HEK293T (cell line): ENCODE results near the gene USP37.

Experiments used
- CTCF ChIA-PET: fragments of 350-600 bp; formaldehyde crosslinking; extraction: SDS; loops from one replicate; lab custom pipeline; 2021; ENCODE audit warnings: antibody characterized with exemption, inconsistent platforms; lab: Yijun Ruan, JAX
- POLR2A ChIA-PET: fragments of 350-600 bp; formaldehyde crosslinking; extraction: SDS; loops from one replicate; lab custom pipeline; 2020; ENCODE audit warnings: antibody characterized with exemption, inconsistent platforms; lab: Yijun Ruan, JAX
- DNase-seq: peaks from one replicate; pipeline ENCODE4 v3.0.0; 2012; ENCODE audit warnings: mixed read lengths; ENCODE audit errors: extremely low spot score
- ARNT ChIP-seq: fragments of 450-650 bp; IDR thresholded peaks from 2 replicates; pipeline ENCODE4 v1.6.1; 2017; ENCODE audit warnings: mild to moderate bottlenecking
- BHLHE40 ChIP-seq: fragments of 450-650 bp; IDR thresholded peaks from 2 replicates; pipeline ENCODE4 v1.6.1; 2016; ENCODE audit warnings: mild to moderate bottlenecking, moderate library complexity, borderline replicate concordance
- CTBP1 ChIP-seq: fragments of 450-650 bp; IDR thresholded peaks from 2 replicates; pipeline ENCODE4 v1.6.1; 2016; ENCODE audit warnings: borderline replicate concordance
- ELF4 ChIP-seq: fragments of 450-650 bp; IDR thresholded peaks from 2 replicates; pipeline ENCODE4 v1.6.1; 2017; ENCODE audit warnings: antibody characterized with exemption
- FOXA1 ChIP-seq: fragments of 450-650 bp; IDR thresholded peaks from 2 replicates; pipeline ENCODE4 v1.6.1; 2016; ENCODE audit warnings: mild to moderate bottlenecking
- FOXK2 ChIP-seq: fragments of 450-650 bp; IDR thresholded peaks from 2 replicates; pipeline ENCODE4 v1.6.1; 2016; ENCODE audit warnings: mild to moderate bottlenecking
- FOXM1 ChIP-seq: fragments of 450-650 bp; IDR thresholded peaks from 2 replicates; pipeline ENCODE4 v1.6.1; 2017; ENCODE audit warnings: mild to moderate bottlenecking, borderline replicate concordance
- HDGF ChIP-seq: fragments of 450-650 bp; IDR thresholded peaks from 2 replicates; pipeline ENCODE4 v1.6.1; 2017; ENCODE audit warnings: antibody characterized with exemption, borderline replicate concordance
- L3MBTL2 ChIP-seq: fragments of 450-650 bp; conservative IDR thresholded peaks from 2 replicates; pipeline ENCODE4 v1.6.1; 2016; ENCODE audit warnings: mild to moderate bottlenecking
- LEF1 ChIP-seq: fragments of 450-650 bp; IDR thresholded peaks from 2 replicates; pipeline ENCODE4 v1.6.1; 2017; ENCODE audit warnings: mild to moderate bottlenecking, borderline replicate concordance
- NFRKB ChIP-seq: fragments of 450-650 bp; IDR thresholded peaks from 2 replicates; pipeline ENCODE4 v1.6.1; 2016; ENCODE audit warnings: mild to moderate bottlenecking, moderate library complexity
- SP1 ChIP-seq: fragments of 450-650 bp; IDR thresholded peaks from 2 replicates; pipeline ENCODE4 v1.6.1; 2017
- SUZ12 ChIP-seq: fragments of 450-650 bp; IDR thresholded peaks from 2 replicates; pipeline ENCODE4 v1.6.1; 2016; ENCODE audit warnings: mild to moderate bottlenecking
- TARDBP ChIP-seq: fragments of 450-650 bp; IDR thresholded peaks from 2 replicates; pipeline ENCODE4 v1.6.1; 2016
- ZNF384 ChIP-seq: fragments of 450-650 bp; IDR thresholded peaks from 2 replicates; pipeline ENCODE4 v1.6.1; 2016
- TF ChIP-seq, protein P1 (sequence below): fragments of 450-650 bp; IDR thresholded peaks from 2 replicates; pipeline ENCODE4 v1.6.1; 2016

Gene USP37

DNA sequence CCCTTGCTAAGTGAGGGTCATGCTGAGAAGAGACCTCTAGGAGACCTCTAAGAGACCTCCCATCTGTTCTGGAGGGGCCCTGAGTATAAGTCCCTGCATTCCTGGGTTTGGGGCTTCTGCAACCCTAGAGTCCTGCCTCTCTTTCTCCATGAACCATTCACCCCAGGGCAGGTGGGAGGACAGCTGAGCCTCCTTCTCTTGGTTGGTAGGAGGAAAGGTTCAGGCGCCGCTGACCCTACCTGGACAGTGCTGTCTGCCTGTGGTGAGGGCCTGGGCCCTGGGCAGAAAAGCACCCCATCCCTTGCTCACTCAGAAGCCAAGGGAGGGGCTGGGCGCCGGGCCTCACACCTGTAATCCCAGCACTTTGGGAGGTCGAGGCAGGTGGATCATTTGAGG, 149.8 kb downstream of the USP37 start:
- DNase-seq = no peak
- TF ChIP-seq SUZ12 = no peak
- TF ChIP-seq FOXA1 = no peak
- TF ChIP-seq CTBP1 = no peak
- no peak for TF ChIP-seq BHLHE40
- no peak for TF ChIP-seq ZNF384
- no peak for TF ChIP-seq LEF1
- TF ChIP-seq SP1 = no peak
- TF ChIP-seq FOXK2 = no peak
- TF ChIP-seq L3MBTL2 = no peak
- TF ChIP-seq, protein P1, sequence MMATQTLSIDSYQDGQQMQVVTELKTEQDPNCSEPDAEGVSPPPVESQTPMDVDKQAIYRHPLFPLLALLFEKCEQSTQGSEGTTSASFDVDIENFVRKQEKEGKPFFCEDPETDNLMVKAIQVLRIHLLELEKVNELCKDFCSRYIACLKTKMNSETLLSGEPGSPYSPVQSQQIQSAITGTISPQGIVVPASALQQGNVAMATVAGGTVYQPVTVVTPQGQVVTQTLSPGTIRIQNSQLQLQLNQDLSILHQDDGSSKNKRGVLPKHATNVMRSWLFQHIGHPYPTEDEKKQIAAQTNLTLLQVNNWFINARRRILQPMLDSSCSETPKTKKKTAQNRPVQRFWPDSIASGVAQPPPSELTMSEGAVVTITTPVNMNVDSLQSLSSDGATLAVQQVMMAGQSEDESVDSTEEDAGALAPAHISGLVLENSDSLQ = no peak
- no peak for TF ChIP-seq ARNT
- TF ChIP-seq ELF4 = no peak
- no peak for TF ChIP-seq TARDBP
- no peak for TF ChIP-seq HDGF
- TF ChIP-seq FOXM1 = no peak
- no peak for TF ChIP-seq NFRKB
- CTCF ChIA-PET = interaction anchor here (1.0 kb wide), 1 partner anchor 22 kb away, joined by 3 read pairs; no protein-coding TSS in a partner anchor
- POLR2A ChIA-PET = no interaction called here

DNA sequence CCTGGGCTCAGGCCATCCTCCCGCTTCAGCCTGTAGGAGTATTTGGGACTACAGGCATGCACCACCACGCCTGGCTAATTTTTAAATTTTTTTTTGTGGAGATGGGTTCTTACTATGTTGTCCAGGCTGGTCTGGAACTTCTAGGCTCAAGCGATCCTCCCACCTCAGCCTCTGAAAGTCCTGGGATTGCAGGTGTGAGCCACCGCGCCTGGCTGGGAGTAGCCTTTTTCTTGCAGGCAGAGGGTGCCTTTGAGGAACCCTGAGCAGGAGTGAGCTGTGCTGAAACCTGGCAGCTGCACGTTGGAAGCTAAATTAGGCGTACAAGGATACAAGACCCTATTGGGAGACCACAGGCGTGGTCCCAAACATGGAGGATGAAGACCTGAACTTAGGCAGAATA, 160.4 kb downstream of the USP37 start:
- ChIA-PET POLR2A (no interaction called here), CTCF (no interaction called here)
- DNase-seq = no peak
- TF ChIP-seq ARNT (no peak), BHLHE40 (no peak), FOXA1 (no peak), NFRKB (no peak)

DNA sequence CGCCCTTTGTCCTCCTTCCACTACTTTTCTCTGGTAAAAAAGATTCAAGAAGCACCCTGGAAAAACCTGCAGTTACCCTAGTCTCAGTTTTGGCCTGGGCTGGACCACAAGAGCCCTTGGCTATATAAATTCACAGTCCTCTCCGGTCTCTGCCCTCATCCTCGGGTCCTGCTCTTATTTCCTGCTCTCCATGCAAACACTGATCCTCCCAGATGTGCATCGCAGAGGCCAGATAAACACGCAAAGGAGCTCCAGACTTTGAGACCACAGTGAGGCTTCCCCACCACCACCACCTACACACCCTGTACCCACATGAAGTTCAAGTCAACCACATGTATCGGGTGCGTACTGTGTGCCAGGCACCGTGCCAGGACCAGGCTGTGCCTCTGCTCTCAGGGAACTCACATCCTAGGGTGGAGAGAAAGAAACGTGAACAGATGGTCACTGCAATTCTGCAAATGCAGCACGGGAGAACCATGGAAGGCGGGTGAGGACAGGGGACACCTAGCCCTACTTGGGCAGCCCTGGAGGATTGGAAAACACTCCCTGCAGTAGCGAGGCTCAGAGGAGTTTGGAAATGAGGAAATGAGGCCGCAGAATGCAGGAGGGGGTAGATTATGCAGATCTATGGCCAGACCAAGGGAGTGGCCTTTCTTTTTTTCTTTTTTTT, 161.1 kb downstream of the USP37 start:
- no peak for DNase-seq
- ChIA-PET POLR2A (no interaction called here), CTCF (no interaction called here)
- TF ChIP-seq CTBP1 (no peak), SUZ12 (no peak), HDGF (no peak), LEF1 (no peak), ZNF384 (no peak), ELF4 (no peak), L3MBTL2 (no peak), TARDBP (no peak)

DNA sequence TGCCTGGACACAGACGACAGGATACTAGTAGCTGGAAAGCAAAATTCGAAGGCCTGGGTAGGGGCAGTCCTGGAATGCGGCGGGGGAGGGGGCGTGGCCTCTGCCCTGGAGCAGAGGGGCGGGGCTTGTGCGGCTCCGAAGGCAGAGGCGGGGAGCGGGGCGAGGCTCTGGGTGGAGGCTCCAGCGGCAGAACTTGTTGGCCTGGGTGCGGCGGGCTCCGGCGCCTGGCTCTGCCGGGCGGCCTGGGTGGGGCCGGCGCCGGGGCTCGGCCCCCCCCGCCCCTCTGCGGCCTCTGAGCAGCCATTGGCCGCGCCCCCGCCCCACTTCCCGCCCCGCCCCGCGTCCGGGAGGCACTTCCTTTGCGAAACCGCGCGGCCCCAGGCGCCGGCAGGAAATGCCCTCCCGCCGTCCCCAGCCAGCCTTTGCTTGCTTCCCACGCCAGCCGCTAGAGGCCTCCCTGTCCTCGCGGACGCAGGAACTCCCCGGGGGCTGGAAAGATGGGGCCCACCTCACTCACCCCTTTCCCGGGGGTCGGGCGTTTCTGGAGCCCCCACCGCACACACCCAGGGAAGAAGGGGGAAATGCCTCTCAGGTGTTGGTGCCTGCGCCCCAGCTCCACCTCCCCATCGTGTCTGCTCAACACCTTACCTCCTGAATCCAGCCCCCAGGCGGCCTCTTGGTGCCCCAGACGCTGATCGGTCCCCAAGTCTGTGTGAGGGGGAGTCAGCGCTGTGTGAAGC, 161.8 kb downstream of the USP37 start:
- peak; percentile 94 for DNase-seq
- POLR2A ChIA-PET = interaction anchor here (1.8 kb wide), 1 partner anchor 10 kb away, joined by 5 read pairs; no protein-coding TSS in a partner anchor
- CTCF ChIA-PET = no interaction called here
- TF ChIP-seq FOXK2 (no peak), FOXM1 (0 out of 2 replicates have a peak, but pooled peaks have one; percentile 37), CTBP1 (no peak), SP1 (no peak), L3MBTL2 (no peak)

DNA sequence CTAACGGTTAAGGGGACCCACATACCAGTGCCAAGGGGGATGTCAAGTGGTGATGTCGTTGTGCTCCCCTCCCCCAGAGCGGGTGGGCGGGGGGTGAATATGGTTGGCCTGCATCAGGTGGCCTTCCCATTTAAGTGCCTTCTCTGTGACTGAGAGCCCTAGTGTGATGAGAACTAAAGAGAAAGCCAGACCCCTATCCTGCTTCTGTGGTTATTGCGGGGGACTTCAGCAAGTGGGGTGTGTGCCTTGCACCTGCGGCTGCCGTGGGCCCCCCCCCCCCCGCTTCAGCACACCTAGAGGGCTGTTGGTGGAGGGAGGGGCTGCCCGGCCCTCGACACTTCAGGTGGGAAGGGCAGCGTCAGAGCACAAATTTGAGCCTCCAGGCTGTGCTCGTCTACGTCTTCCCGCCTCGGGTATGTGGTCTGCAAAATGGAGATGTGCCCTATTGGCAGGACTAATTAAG, 162.4 kb downstream of the USP37 start:
- CTCF ChIA-PET = interaction anchor here (1.6 kb wide), 1 partner anchor 10 kb away, joined by 5 read pairs; no protein-coding TSS in a partner anchor
- POLR2A ChIA-PET = interaction anchor here (0.9 to 1.8 kb wide), 2 partner anchors 9 to 136 kb away, joined by 4 to 5 read pairs; partner anchors contain the start of genes AAMP and PNKD
- DNase-seq = no peak
- TF ChIP-seq LEF1 (no peak), L3MBTL2 (peak; percentile 33; the same call in 1 of the 2 replicates)
- TF ChIP-seq, protein P1 = no peak

DNA sequence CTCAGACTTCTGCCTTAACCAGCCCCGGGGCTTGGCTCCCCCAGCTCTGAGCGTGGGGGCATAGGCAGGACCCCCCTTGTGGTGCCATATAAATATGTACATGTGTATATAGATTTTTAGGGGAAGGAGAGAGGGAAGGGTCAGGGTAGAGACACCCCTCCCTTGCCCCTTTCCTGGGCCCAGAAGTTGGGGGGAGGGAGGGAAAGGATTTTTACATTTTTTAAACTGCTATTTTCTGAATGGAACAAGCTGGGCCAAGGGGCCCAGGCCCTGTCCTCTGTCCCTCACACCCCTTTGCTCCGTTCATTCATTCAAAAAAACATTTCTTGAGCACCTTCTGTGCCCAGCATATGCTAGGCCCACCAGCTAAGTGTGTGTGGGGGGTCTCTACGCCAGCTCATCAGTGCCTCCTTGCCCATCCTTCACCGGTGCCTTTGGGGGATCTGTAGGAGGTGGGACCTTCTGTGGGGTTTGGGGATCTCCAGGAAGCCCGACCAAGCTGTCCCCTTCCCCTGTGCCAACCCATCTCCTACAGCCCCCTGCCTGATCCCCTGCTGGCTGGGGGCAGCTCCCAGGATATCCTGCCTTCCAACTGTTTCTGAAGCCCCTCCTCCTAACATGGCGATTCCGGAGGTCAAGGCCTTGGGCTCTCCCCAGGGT, 162.9 kb downstream of the USP37 start:
- ChIA-PET CTCF (interaction anchor here (1.6 kb wide), 1 partner anchor 9 kb away, joined by 5 read pairs; no protein-coding TSS in a partner anchor), POLR2A (interaction anchor here (0.9 to 1.8 kb wide), 2 partner anchors 8 to 135 kb away, joined by 4 to 5 read pairs; partner anchors contain the start of genes AAMP and PNKD)
- DNase-seq = no peak
- no peak for TF ChIP-seq FOXM1
- TF ChIP-seq ELF4 = no peak
- TF ChIP-seq TARDBP = no peak
- no peak for TF ChIP-seq LEF1
- TF ChIP-seq SUZ12 = no peak
- no peak for TF ChIP-seq CTBP1
- TF ChIP-seq BHLHE40 = no peak
- TF ChIP-seq ARNT = no peak
- TF ChIP-seq L3MBTL2 = no peak
- no peak for TF ChIP-seq SP1
- TF ChIP-seq, protein P1 = no peak
- TF ChIP-seq HDGF = no peak
- TF ChIP-seq FOXA1 = no peak
- no peak for TF ChIP-seq NFRKB
- TF ChIP-seq ZNF384 = no peak
- no peak for TF ChIP-seq FOXK2
